Measurements from ENCODE around the gene APBB1IP. TPM values are rescaled to one million over a fixed set of nuclear protein-coding genes. Genes with fewer than 3 reads are reported as not detected.
"Not testable (repeated sequence)": the region's sequence is repeated elsewhere in the genome, so short reads cannot be mapped to it uniquely, and the experiment has no call there.

Gene APBB1IP
- total and polyA plus RNA-seq, 9 of the 15 experiments (the other 6 are each of a cell fraction or from before 2014, with no cell fraction given), result 0.03 to 0.11 (median 0.06) TPM; not detected in 4

- Histone ChIP-seq H3K4me3 (no peak overlapping the region), H2AFZ (ENCODE audit: low read depth, low read length) (no peak overlapping the region), H3K27me3 (ENCODE audit: control insufficient read depth in 2 of 2, insufficient read depth in 2 of 2, low read length in 2 of 2) (peaks cover 7 to 18% of the 10 kb centered on the region in 2 experiments; a peak in 3 of 5 replicates), H3K4me1 (replicated peaks in 1 of 2; ENCODE audit: control insufficient read depth in 2 of 2, insufficient read depth in 2 of 2, low read length in 2 of 2) (peaks cover 0 to 4% of the 10 kb centered on the region in 2 experiments; a peak in 1 of 5 replicates), H4K20me1 (replicated peaks; ENCODE audit: control insufficient read depth, insufficient read depth, low read length) (no peaks in the 10 kb centered on the region), H3K79me2 (ENCODE audit: control insufficient read depth, insufficient read depth, low read length) (no peaks in the 10 kb centered on the region), H3K27ac (ENCODE audit: extremely low read depth, low read depth, low read length) (no peak overlapping the region), H3K9me1 (ENCODE audit: control insufficient read depth, insufficient read depth, low read length) (no peaks in the 10 kb centered on the region), H3K36me3 (ENCODE audit: control insufficient read depth, insufficient read depth, low read length) (no peaks in the 10 kb centered on the region), H3K9ac (ENCODE audit: insufficient read depth in 1 of 2, low read depth in 2 of 2, low read length in 2 of 2) (no peak overlapping the region), H3K9me3 (replicated peaks; ENCODE audit: control insufficient read depth, insufficient read depth, low read depth, low read length) (no peaks in the 10 kb centered on the region), H3K4me2 (ENCODE audit: insufficient read depth, low read length) (no peak overlapping the region)
- BruUV-seq (replicated peaks), result no TSS peak
- CTCF ChIA-PET (ENCODE audit: low intra/inter-chr PET ratio), result no interaction called here
- POLR2A ChIA-PET, result no interaction called here
- TF ChIP-seq DACH1 (IDR thresholded peaks at IDR 0.05; ENCODE audit: partially characterized antibody) (no peak), NEUROD1 (IDR thresholded peaks at IDR 0.05; ENCODE audit: borderline replicate concordance, low read depth, low read length, partially characterized antibody) (no peak)
- ATAC-seq (0 out of 3 replicates have a peak, but pooled peaks have one; percentile 21), FAIRE-seq (no peak), DNase-seq (ENCODE audit: extremely low read depth in 1 of 4, low spot score in 3 of 4) (peak in 1 of 4 experiments; percentile 7)
- intact Hi-C loops (cut with micrococcal nuclease) (no loop called here), in situ Hi-C loops (cut with MboI) (no loop called here)
- WGBS (ENCODE audit: insufficient coverage, low coverage, missing lambda C conversion rate), result under 1% methylated on average over 13 of the region's 19 CpGs
Observed at GRCh38 chr10:26593896-26594295, 155.8 kb downstream of the APBB1IP start.

- H3K27me3 ChIP-seq (ENCODE audit: control insufficient read depth in 2 of 2, insufficient read depth in 2 of 2, low read length in 2 of 2); H3K9me3 ChIP-seq (replicated peaks; ENCODE audit: control insufficient read depth, insufficient read depth, low read depth, low read length); H3K36me3 ChIP-seq (ENCODE audit: control insufficient read depth, insufficient read depth, low read length); H2AFZ ChIP-seq (ENCODE audit: low read depth, low read length); BruUV-seq (replicated peaks); intact Hi-C loops (cut with micrococcal nuclease); H3K79me2 ChIP-seq (ENCODE audit: control insufficient read depth, insufficient read depth, low read length); H3K4me2 ChIP-seq (ENCODE audit: insufficient read depth, low read length); DNase-seq (ENCODE audit: extremely low read depth in 1 of 4, low spot score in 3 of 4); CTCF ChIA-PET (ENCODE audit: low intra/inter-chr PET ratio); POLR2A ChIA-PET; H3K9ac ChIP-seq (ENCODE audit: insufficient read depth in 1 of 2, low read depth in 2 of 2, low read length in 2 of 2); H4K20me1 ChIP-seq (replicated peaks; ENCODE audit: control insufficient read depth, insufficient read depth, low read length); in situ Hi-C loops (cut with MboI); H3K4me3 ChIP-seq; H3K4me1 ChIP-seq (replicated peaks in 1 of 2; ENCODE audit: control insufficient read depth in 2 of 2, insufficient read depth in 2 of 2, low read length in 2 of 2); H3K9me1 ChIP-seq (ENCODE audit: control insufficient read depth, insufficient read depth, low read length); H3K27ac ChIP-seq (ENCODE audit: extremely low read depth, low read depth, low read length): not testable (repeated sequence)
- FAIRE-seq (peak; percentile 42), ATAC-seq (peak; percentile 44; the same call in 1 of the 3 replicates)
- 0 out of 2 replicates have a peak, but pooled peaks have one; percentile 27 for TF ChIP-seq FOSL1 (tag; conservative IDR thresholded peaks at IDR 0.05)
- 0% methylated on average over 2 of the region's 2 CpGs for WGBS (ENCODE audit: insufficient coverage, low coverage, missing lambda C conversion rate)
Observed at GRCh38 chr10:26603283-26603682, 165.1 kb downstream of the APBB1IP start.

Measured in K562 (cell line).